DMS 273 treated with DMSO at 0.1 percent for 48 hours (cell line): Measurements from ENCODE around the gene SLC39A10.

Experiments
- DNase-seq: peaks from one replicate; lab custom pipeline; 2025; lab: John Stamatoyannopoulos, UW

The SLC39A10 gene

DNA sequence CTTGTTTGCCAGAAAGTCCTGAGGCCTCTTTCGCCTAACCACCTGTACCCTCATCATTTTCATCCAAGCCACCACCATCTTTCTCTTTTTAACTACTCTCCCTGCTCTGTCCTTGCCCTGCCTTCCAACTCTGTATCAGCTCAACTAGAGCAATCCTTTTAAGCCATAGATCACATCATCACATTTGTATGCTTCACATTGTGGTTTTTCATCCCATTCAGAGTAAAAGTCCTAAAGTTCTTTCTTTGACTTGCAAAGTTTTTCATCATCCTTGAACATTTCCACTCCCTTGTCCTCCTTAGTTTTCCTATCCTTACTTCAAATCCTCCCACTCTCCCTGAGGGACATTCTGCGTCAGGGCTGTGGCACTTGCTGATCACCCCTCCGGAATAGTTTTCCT, 73.9 kb downstream of the SLC39A10 start:
- DNase-seq, result no peak

DNA sequence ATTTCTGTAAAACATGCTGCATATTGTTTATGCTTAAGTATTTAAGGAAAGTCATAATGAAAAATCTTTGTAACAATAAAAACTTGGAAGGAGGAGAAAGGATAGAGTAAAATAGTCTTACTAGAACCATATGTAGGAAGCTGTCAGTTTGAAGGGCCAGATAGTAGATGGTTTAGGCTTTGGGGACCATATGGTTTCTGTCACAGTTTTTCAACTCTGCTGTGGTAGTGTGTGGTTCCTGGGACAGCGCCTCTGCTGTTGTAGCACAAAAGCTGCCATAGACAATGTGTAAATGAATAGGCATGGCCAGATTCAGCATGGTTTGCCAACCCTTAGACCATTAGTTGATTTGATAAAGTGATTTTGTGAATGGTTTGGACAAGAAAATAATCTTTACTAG, 75.5 kb downstream of the SLC39A10 start:
- no peak for DNase-seq

DNA sequence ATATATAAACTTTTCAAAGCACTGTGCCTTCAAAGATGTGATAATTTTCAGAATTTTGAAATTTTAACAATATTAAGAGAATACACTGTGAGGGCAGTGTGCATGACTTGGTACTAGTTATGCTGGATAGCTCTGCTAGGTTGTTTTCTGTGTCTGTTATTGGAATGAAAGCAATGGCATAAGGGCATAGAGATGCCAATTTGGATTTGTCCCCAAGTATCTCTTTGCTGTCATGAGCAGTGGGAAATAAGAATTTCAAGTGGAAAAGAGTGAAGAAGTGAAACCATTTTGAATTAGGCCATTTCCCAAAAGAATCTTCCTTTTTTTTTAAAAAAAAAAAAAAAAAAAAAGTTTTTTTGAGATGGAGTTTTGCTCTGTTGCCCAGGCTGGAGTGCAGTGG, 76.8 kb downstream of the SLC39A10 start:
- no peak for DNase-seq

DNA sequence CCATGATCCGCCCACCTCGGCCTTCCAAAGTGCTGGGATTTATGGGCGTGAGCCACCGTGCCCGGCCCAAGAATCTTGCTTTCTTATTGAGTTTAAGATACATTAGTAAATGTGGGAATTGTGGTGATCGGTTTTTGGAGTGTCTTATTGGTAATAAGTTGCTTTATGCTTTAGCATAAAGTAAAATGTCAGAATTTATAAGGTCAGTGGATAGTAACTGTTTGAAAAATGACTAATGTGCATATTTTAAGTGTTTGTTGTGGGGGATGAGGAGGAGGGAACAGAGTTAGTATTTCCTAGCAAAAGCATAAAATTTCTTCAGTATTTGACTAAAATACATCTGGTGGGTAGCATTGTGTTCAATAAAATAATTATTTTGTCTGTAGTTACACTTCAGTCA, 77.4 kb downstream of the SLC39A10 start:
- no peak for DNase-seq

DNA sequence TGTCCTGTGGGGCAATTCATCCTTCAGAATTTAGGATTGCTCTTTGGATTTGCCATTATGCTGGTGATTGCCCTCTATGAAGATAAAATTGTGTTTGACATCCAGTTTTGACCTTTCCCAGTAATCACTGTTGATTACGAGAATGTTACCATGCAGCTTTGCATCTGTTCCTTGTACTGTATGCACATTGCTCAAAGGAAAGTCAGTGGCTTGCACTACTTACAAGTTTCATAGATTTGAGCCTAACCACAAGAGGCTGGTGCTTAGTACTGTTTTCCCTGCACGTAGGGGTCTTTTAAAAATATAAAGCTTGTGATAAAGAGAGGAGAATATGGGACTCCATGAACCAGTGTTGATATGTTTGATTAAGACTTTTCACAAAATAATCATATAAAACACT, 77.9 kb downstream of the SLC39A10 start:
- no peak for DNase-seq

DNA sequence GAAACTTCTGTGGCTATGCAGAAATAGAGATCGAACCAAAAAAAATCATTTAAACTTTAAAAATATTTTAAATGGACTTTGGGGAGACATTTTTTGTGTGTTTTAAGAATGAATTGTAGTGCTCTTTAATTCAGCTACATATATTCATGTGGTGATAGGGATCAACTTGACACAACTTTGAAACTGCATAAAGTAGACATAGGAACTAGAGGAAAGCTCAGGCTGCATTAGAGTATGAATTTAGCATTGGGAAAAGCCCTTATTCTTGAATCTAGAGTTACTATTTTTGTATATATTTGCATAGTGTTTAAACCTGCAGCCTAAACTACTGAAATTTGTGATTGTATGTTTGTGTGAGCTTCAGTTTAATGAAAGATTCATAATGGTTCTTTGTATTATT, 78.3 kb downstream of the SLC39A10 start:
- no peak for DNase-seq

DNA sequence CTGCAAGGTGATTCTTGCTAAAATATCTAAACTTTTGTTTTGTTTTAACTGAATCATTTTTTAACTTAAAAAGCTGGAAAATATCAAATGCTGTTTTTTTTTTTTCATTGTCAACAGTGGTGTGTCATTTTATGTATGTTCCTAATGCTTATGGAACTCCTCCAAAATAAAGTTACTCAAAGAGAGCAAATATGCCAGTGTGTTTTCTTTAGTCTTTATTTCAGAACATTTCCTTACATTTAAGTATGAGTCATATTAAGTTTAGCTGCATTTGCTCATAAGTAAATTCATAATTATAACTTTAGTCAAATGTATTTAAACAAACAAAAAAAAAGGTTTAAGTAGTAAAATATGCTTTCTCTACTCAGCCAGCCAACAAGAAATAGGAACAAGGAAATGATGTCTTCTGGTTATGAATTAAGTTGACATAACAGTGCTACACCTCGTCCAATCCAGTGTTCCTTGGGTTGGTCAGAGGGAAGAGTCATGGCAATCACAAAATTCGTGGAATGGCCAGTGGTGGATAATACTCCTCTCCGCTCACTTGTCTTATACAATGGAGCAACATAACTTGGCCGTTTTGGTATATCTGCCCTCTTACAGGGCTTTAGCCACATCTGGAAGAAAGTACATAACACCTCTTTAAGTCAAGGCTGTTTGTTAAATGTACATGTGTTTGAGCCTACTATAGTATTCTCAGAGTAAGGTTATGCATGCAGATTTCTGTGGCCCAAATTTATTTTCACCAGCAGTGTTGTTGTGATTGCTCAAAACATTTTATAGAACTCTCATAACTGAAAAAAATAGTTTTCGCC, 80.7 kb downstream of the SLC39A10 start:
- no peak for DNase-seq

DNA sequence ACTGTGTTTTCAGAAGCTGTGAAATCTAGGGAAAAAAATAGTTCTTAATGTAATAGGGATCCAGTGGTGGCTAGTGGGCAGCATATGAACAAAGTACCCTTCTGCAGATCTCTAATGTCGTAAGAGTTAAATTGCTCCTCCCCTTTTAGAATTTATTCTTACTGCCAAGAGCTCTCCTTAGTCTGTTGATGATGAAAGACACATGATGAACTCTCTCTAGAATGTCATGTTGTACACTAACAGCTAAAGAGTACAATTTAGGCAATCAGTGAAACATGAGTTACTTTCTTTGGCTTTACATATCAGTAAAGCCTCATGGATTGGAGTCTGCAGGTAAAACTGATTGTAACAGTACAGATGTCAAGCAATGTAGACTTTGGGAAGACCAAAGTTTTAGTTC, 84.2 kb downstream of the SLC39A10 start:
- DNase-seq, result no peak

DNA sequence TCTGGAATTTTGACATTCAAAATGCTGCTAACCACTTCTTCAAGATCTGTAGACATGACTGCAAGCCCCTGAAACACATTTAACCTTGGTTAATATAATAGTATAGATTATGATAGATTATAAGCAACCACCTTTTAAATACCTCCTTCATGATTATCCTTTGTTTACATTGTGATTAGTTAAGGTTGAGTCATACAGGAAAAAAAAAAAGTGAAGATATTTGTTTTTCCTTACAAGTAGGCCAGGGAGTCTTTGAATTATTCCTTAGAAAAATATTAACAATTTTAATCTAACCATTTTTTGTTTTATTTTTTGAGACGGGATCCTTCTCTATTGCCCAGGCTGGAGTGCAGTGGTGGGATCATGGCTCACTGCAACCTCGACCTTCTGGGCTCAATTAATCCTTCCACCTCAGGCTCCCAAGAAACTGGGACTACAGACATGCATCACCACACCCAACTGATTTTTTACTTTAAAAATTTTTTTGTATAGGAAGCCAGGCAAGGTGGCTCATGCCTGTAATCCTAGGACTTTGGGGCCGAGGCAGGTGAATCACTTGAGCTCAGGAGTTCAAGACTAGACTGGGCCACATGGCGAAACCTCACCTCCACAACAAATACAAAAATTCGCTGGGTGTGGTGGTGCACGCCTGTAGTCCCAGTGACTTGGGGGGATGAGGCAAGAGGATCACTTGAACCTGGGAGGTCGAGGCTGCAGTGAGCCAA, 99.4 kb downstream of the SLC39A10 start:
- no peak for DNase-seq

DNA sequence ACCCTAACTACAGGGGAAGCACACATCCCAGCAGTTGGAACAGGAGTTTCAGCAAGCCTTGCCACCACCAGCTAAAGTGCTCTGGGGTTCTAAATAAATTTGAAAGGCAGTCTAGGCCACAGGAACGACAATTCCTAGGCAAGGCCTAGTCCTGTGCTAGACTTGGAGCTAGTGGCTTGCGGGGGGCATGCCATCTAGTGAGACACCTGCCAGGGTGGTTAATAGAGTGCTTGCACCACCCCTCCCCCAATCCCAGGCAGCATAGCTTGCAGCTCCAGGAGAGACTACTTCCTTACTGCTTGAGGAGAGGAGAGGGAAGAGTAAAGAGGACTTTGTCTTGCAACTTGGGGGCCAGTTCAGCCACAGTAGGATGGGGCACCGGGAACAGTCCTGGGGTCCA, 101.8 kb downstream of the SLC39A10 start:
- DNase-seq, result no peak

DNA sequence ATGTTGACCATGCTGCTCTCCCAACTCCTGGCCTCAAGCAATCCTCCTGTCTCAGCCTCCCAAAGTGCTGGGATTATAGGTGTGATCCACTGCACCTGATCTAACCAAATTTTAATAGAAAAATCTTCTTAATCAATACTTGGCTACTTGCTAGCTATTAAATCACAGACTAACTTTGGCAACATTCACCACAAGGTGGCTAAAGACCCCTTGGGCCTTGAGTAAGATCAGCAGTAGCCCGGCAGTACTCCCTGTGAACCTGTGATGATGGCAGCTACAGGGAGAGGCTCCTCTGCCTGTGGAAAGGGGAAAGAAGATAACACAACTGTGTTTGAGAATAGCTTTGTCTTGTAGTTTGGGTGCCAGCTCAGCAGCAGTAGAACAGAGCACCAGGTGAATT, 102.9 kb downstream of the SLC39A10 start:
- DNase-seq, result no peak

DNA sequence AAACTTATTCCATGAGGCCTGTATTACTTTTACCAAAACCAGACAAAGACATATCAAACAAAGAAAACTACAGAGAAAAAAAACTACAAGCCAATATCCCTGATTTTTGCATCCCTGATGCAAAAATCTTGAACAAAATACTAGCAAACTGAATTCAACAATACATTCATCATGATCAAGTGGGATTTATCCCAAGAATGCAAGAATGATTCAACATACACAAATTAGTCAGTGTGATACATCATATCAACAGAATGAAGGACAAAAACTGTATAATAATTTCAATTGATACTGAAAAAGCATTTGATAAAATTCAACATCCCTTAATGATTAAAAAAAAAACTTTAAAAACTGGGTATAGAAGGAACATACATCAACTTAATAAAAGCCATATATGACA, 106.8 kb downstream of the SLC39A10 start:
- DNase-seq, result no peak

DNA sequence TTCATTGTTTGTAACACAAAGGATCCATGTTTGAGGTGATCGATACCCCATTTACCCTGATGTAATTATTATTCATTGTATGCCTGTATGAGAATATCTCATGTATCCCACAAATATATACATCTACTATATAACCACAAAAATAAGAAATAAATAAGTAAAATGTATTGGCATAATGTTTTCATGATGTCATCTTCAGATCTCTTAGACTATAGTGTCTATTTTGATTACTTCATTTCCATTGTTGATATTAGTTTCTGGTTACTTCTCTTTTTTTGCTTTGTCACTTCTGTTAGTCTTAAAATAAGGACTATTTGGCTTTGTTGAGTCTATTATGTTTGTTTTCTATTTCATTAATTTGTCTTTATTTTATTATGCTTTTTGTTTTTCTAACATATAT, 109.7 kb downstream of the SLC39A10 start:
- DNase-seq, result no peak

DNA sequence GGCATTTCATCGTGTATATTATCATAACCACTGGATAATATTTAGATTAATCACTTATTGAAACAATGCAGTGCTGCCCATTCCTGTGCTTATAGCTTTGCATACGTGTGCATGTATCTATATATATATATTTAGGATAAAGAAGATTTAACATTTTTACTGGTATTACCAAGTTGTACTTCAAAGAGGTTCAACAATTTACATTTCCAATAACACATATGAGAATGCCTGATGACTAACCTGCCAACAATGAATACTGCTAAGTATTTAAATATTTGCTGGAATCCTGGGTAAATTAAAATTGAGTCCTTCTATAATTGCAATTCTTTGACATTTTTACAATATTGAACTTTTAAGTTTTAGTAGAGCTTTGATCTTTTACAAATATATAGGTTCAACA, 111.4 kb downstream of the SLC39A10 start:
- DNase-seq, result no peak

DNA sequence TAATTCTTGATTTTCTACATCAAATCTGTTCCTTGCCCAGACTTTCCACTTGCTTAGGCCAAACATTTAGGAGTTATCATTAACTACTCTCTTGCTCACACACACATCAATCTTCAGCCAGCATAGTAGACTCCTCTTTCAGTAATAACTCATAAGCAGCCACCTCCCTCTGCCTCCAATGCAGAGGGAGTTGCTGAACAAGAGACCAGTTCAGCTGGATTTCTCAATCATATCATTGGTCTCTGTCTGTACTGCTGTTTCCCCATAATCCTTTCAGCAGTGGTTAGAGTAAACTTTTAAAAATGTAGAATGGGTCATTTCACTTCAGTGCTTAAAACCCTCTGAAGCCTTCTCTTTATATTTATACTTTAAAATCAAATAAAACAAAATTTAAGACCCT, 112.9 kb downstream of the SLC39A10 start:
- no peak for DNase-seq

DNA sequence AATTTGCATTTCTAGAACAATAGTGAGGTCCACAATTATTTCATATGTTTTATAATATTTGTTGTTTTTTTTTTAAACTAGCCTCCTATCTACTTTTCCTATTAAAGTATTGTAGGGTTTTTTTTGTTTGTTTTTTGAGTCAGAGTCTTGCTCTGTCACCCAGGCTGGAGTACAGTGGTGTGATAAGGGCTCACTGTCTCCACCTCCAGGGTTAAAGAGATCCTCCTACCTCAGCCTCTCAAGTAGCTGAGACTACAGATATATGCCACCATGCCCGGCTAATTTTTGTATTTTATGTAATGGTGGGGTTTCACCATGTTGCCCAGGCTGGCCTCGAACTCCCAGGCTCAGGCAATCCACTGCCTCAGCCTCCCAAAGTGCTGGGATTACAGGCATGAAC, 122.5 kb downstream of the SLC39A10 start:
- no peak for DNase-seq

DNA sequence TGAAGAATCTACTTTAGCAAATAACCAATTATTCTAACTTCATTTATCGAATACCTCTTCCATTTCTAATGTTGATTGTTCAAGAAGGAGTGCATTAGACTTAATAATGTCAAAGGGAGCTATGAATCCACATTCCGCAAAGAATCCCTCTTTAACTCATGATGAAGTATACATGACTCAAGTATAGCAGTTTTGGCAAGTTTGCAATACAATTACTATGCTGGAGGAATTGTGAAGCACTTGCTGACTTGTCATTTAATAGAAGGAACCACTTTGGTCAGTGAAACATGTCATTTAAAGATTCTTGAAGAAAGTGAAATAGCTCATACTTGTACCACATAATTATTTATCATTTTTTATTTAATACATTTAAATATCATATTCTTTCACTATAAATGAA, 125.1 kb downstream of the SLC39A10 start:
- no peak for DNase-seq
